Eye (tissue), 1 donor: ENCODE results near the gene AHNAK.
"Not testable (repeated sequence)": the region's sequence is repeated elsewhere in the genome, so short reads cannot be mapped to it uniquely, and the experiment has no call there.

Experiments used
- DNase-seq: peaks from one replicate; pipeline ENCODE4 v3.0.0-alpha.2; 2015

AHNAK gene

DNA sequence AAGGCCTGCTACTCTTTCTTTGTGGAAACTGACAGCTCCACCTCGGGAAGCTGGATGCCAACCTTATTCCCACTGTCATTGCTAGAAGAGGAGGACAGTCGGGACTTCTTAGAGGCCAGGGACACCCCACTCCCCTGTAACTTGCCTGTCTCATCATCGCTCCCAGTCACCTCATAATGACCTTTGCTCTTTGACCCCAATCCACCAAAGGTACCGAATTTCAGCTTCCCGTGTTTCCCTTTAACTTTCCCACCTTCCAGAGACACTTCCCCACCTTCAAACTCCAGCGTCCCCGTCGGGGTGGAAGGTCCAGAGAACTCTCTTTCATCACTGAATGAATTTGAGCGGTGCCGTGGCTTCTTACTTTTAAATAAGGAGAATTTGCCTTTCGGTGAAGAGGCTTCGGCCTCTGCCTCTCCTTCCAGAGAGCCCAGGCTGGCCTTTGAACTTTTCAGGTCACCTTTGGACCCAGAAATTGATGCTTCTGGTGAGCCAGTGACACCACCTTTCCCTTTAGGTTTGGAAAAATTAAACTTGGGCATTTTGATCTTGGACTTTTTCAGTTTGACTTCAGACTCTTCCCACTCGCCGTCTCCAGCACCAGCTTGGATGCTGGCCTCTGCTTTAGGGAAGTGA lies 29.8 kb downstream of the AHNAK start:
- DNase-seq, result no peak

DNA sequence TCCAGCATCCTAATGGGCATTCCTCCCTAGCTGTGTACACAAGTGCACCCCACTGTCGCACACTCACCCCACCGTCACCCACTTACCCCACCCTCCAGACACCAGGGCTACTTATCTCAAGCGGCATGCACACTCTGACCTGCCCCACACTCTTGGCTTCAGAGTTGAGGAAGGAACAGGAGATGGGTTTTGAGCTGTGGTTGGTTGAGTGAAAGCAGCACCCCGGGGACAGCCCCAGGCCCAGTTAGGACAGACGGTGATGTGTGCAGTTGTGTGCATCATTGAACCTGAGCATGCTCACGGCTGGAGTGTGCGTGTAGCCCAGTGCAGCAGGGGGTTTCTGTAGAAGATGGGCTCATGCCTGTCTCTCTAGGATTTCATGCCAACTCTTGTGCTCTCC lies 32.5 kb downstream of the AHNAK start:
- DNase-seq, result peak; percentile 49

DNA sequence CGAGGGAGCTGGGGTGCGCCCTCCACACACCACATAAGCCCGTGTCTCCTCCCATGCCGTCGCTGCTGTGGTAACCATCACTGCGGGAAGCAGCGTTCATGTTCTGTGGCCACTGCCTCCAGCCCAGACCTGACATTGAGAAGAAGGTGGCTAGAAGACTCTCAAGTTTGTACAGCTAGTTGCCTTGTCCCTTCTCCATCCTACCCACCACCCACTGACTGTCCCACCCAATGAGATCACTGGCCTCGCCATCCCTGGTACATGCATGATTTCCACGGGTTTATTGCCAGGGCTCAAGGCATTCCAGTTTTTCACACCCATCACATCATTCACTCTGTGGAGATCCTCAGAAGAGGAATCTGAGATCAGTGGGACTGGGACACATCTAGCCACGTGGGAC lies 33.0 kb downstream of the AHNAK start:
- no peak for DNase-seq

DNA sequence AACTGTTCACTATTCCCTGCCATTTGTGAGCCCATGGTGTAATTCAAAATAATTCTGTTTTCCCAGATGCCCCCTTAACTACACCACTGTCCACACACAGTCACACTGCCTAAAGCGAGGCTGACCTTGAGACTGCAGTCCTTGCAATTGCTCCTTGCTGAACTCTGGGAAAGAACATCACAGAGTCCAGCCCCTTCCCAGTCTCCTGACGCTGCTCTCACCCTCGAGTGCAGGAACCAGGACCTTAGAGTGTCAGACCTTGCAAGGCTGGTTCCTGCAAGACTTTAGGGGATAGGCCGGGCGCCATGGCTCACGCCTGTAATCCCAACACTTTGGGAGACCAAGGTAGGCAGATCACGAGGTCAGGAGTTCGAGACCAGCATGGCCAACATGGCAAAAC lies 33.6 kb downstream of the AHNAK start:
- no peak for DNase-seq

DNA sequence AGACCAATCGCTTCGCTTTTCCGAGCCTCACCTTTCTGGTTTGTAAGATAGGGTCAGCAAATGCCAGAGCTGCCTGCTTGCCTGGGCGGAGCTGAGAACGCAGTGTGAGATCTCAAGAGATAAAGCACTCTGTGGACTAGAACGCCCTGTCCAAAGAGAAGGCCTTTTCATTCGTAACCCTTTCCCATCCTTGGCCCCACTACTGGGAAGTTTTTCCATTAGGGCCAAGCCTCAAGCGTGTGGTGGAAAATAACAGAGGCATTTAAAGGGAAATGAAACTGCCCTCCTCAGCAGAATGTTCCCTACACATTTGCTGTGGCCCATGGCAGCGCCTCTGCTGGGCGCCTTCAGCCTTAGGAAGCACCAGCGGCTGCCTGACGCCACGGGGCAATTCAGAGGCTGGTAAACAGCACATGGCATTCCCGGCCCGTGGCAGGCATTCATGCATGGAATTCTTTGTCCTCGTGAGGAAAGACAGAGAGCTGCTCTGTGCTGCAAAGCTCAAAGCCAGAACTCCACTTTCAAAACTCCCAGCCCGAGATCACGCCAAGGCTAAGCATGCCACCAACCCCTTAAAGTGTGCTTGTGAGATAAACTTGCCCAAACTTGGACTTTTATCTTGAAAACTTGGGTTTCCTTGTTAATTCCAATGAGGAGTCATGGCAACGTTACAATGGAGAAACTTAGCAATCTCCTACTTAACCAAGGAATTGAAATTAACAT lies 38.1 kb downstream of the AHNAK start:
- DNase-seq, result peak; percentile 89

DNA sequence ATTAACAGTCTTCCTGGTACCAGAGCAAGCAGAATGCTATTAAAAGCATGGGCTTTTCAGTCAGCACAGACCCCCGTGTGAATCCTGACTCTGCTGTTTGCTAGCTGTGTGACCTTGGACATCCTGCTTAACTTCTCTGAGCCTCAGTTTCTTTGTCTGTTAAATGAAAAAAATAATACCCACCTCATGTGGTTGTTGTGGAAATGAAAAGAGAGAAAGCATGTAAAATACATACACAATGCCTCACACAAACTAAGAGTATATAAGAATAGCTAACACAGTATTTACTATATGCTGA lies 39.5 kb downstream of the AHNAK start:
- no peak for DNase-seq

DNA sequence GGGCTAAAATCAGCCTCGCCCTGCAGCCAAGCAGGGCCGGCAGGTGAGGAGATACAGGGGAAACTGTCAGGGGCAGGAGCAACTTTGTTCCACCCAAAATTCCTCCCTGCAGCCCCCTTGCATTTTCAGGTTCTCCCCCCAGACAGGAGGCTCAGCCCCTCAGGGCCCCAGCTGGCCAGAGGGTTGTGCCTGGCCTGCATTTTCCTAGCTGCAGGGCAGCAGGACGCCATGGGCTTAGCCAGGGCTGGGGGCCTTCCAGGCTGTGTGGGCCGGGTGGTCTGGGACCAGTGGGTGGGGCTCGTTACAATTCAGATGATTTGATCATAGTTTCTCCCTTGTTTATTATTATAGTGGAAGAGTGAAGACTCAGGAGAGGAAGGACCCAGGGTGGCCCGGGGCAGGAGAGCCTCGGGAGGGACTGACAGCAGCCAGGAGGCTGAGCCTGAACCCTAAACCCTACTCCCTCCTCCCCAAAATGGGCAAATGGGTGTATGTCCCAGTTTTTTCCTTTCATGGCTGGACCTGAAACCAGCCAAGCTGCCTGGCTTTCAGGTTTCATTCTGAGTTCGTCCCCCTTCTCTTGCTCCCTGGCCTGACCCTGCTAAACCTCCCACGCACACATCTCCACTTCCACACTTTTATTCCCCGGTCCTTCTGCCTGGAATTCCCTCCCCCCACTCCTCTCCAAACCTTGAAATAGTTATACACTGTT lies 40.0 kb downstream of the AHNAK start:
- DNase-seq, result no peak

DNA sequence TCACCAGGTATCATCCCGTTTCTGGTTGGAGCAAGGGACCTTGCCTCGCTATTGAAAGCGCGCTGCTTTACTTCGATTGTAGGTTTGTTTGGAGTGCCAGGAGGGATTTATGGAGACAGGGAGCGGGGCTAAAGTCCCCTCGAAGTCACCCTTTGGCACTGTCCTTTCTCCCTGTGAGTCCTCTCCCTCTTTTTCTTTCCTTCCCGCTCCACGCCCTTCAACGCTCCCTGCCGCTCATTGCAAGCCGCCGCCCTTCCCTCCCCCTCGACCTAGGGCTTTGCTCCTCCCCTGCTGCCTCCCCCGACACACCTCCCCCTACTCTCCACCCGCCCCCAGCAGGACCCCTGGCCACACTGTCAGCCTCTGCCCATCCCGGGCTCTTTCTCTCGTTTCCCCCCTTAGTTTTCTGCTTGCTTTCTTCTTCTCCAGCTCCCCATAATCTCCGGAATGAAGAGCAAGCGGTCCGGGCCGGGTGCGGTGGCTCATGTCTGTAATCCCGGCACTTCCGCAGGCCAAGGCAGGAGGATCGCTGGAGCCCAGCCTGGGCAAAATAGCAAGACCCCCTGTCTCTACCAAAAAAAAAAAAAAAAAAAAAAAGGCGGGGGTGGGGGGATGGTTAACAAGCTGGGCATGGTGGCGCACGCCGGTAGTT lies 41.0 kb downstream of the AHNAK start:
- DNase-seq, result peak; percentile 64

DNA sequence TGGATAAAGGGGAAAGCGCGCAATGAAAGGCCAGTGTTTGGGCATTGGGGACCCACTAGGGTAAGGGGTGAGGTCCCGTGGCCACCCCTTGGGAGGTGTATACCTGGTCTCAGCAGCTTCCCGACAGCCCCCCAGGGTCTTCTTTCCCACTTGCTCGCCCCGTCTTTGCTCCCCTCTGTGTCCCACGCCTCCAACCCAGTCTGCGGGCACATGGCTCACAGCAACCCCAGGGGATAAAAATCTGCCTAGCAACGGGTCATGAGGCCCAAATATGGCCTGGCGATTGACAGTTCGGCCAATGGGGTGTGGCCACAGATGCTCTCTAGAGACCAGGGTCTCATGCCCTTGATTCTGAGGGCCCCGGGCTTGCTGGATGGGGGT lies 41.6 kb downstream of the AHNAK start:
- peak; percentile 82 for DNase-seq

DNA sequence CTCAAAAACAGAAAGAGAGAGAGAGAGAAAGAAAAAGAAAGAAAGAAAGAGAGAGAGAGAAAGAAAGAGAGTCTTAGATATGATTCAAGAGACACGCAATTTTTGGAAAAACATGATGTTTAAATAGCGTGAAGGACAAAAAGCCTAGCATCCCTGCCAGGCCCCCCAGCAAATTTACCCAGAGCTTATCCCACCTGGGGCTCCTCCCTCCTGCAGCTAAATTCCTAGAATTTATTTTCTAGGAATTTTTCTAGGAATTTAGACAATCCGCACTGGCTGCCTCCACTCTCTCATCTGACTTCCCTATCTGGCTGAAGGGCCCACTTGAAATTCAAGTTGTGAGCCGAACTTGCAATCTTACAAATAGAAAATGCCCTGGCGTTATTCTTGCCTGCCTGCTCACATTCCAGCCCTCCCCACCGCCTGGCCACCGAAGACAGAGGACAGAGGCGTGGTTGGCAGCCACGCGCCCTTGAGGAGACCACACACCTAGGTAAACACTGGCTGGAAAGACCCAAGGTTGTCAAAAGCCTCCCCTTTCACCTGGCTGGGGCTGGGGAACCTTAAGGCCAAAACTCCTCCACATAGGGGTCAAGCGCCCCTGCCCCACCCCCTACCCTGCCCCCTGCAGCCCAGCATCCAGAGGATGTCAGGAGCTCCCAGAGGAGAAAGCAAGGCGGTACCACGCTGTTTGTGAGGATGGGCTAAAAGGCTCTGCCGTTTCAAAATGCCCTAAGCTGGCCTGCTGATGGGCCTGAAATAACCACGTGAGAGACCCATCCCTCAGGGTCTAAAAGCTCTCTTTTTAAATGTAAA lies 42.2 kb downstream of the AHNAK start:
- no peak for DNase-seq

DNA sequence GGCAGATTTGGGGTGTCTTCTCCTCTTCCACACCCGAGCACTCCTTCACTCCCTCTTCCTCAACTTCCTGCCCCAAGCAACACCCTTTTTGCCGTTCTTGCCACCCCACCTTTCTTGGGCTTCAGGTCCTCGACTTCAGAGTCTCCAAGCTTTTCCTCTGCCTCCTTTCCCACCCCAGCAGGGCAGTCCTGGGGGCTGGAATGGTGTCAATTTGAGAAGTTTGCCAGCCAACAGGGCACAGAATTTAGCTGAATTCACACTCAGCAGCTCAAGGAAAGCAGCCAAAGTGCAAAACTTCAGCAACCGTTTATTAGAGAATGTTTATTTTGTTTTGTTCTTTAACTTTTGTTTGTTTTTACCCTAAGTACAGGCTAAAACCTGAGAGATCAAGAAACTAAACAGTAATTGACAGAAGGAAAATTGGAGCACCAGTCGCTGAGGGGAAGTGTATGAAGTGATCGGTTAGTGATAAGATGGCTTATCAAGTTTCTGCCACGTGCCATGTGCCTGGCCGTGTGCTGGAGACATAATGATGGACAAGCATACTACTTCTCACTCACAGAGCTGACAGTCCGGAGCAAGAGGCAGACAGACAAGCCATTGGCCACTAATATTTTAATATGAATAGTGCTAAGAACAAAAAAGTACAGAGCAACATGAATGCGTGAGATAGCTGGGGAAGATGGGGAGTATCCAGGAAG lies 44.4 kb downstream of the AHNAK start:
- no peak for DNase-seq

DNA sequence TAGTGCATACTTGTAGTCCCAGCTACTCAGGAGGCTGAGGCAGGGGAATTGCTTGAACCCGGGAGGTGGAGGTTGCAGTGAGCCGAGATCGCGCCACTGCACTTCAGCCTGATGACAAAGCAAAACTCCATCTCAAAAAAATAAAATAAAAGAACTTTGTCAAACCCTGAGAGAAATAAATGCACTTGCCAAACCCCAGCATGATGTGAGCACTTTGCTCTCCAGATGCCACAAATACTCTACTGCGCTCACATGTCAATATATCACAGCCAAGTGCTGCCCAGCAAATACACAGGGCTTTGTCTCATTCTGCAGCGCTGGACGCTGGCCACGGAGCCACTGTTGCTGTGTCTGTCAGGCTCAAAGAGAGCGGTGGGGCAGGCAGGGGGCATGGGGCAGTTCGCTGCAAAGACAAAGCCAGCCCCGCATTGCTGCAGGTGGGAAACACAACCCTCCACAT lies 45.1 kb downstream of the AHNAK start:
- DNase-seq, result peak; percentile 53

DNA sequence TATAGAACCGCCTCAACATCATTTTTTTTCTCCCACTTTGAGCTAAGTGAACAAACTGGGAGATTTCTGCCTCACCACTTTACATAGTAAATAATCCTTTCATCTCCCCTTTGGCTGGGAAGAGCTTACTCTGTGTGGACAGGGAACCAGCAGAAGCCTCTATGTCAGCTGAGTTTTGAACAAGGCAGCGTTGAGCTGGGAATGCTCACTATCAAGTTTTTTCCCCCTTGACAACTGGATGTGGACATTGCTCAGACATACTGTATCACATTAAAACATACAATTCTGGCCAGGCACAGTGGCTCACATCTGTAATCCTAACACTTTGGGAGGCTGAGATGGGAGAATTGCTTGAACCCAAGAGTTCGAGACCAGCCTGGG lies 46.0 kb downstream of the AHNAK start:
- no peak for DNase-seq

DNA sequence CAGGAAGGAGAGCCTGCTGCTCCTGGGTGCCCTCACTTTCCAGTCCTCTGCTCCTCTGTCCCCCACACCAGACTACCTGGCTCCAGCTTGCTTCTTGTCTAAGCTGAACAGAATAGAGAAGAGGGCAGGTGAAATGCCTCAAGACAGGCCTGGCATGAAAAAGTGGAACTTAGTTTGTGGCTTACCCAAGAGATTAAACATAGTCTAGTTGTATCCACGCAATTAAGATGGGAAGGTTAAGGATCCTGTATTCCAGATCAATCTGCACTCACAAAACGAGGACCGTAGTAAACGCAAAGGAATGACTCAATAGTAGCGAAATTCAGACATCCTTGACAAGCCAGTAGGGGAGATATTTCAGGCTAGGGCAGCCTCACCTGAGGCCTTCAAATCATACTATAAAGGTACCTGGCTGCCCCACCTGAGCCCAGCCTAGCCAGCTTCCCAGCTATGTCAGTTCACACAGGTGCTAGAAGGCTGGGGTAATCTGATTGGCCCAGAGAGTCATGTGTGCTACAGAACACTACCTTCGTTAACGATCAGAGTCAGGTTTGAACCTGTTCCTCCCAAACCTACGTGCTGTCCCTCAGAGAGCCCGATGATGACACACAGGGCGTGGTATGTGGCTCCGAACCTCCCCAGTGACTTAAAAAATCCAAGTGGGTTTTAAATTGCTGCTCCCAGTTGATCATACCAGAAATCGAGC lies 46.5 kb downstream of the AHNAK start:
- no peak for DNase-seq

DNA sequence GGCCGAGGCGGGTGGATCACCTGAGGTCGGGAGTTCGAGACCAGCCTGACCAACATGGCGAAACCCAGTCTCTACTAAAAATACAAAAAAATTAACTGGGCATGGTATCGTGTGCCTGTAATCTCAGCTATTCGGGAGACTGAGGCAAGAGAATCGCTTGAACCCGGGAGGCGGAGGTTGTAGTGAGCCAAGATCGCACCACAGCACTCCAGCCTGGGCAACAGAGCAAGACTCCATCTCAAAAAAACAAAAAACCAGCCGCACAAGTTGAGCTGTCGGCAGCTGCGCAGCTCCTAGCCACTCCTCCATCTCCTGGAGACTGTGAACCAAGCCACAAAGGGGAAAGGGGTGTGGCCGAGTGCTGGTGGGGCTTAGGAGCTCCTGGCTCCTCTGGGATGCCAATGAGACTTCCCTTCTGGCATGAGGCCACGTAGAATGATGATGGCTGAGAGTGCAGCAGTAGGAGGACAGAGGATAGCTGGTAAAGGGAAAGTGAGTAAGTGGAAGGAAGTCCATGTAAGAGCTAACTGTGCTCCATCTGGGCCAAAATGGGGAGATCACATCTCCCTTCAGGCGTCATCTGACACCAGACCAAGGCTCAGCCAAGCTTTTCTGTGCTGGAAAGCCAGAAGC lies 47.2 kb downstream of the AHNAK start:
- DNase-seq, result not testable (repeated sequence)

DNA sequence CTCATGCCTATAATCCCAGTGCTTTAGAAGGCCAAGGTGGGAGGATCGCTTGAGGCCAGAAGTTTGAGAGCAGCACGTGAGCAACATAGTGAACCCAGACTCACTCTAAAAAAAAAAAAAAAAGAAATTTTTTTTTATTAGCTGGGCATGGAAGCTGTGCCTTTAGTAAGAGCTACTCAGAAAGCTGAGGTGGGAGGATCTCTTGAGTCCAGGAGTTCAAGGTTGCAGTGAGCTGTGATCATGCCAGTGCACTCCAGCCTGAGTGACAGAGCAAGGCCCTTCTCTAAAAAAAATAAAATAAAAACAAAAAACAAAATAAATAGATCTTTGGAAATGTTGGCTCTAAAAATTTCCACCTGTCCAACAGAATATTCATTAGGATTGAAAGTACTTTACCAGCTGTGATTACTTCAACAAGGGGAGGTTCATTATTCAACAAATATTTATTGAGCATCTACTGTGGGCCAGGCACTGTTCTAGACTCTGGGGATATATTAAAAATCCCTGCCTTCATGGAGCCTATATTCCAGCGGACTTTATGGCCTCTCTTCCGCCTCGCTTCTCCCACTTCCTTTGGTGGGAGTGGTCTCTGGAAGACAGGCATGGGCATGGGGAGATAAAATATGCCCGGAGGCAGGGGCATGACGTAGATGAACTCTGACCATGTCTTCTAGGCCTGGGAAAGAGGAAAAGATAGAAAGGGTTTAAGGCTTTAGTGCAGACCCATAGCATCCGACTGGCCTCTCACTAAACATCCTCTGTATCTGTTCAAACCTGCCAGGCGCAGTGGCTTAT lies 47.9 kb downstream of the AHNAK start:
- DNase-seq, result no peak

DNA sequence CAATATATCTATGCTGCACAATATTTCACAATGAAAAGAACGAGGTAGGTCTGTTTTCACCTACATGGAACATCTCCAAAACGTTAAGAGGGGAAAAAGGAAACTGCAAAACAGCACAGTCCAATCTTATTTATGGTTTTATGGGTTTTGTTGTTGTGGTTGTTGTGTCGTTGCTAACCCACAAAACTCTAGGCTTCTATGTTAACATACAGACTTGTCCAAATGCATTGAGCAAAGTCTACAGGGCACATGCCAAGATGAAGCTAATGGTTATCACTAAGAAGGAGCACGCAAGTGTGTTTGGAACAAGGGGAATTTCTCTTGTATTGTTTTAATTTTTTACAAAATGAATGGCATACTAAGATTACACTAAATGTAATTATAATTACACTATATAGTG lies 48.6 kb downstream of the AHNAK start:
- DNase-seq, result no peak

DNA sequence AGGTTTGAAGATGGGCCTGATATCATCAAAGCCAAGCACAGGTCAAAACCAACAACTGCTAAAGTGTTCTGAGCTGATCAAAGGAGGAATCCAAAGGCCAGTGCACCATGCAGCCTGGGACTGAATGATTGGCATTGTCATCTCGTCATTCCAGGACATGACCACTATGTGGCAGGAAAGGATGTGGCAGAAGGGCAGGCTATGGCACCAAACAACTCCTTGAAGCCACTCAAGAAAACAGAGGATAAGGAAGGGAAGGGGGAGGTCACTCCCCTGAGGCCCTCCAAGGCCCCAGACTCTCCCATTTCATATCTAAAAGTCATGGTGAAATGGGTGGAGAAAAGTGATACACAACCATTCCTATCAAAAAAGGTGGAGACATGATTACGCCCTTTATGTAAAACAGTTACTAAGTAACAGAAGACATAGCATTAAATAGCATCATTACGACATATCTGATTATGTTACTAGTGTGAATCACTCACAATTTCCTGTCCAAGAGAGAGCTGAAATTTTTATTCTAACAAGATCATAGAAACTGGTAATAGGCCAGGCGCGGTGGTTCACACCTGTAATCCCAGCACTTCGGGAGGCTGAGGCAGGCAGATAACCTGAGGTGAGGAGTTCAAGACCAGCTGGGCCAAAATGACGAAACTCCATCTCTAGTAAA lies 49.3 kb downstream of the AHNAK start:
- DNase-seq, result peak; percentile 64

DNA sequence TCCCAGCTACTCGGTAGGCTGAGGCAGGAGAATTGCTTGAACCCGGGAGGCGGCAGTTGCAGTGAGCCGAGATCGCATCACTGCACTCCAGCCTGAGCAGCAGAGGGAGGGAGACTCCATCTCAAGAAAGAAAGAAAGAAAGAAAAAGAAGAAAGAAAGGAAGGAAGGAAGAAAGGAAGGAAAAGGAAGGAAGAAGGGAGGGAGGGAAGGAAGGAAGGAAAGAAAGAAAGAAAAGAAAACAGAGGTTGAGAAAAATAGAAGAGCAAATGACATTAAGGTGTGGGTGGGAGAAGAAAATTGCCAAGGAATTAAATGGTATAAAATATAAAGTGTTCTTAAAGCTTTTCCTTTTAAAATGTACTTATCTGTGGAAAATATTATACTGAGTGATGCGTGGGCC lies 49.9 kb downstream of the AHNAK start:
- DNase-seq, result no peak

DNA sequence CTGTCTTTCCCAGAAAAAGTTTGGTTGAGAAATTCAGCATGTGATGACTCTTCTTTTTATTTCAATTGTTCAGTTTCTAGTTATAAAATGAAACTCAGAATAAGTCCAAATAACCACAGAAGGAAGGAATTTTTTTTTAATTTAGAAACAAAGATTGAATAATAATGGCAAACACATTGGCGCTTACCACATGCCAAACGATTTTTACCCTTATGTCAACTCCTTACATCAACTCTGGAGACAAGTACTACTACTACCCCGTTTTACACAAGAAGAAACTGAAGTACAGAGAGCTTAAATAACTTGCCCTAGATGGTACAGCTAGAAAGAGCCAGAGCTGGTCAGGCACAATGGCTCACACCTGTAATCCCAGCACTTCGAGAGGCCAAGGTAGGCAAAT lies 52.4 kb downstream of the AHNAK start:
- DNase-seq, result no peak
